ENCODE results near the gene LOX. TPM values are rescaled to one million over a fixed set of nuclear protein-coding genes. Genes with fewer than 3 reads are reported as not detected.
A peak's percentile ranks its signal among the peaks of the same experiment; 100 is the strongest.

Gene LOX
- total and polyA plus RNA-seq, 9 of the 15 experiments (the other 6 are each of a cell fraction or from before 2014, with no cell fraction given): 0.06 to 0.09 TPM; not detected in 7

- TF ChIP-seq ZMIZ1 (IDR thresholded peaks at IDR 0.05; ENCODE audit: low read depth in 2 of 2, low read length in 2 of 2) (peak in 1 of 2 experiments; percentile 70; a peak in 1 of 4 replicates), EP300 (IDR thresholded peaks at IDR 0.05; ENCODE audit: low read length) (peak; percentile 90), EP400 (IDR thresholded peaks at IDR 0.05) (peak; percentile 74), TAF1 (IDR thresholded peaks at IDR 0.05; ENCODE audit: control insufficient read depth, extremely low read depth, insufficient read depth, low read length, severe bottlenecking) (peak; percentile 30), RFX7 (CRISPR knock-in tag; IDR thresholded peaks at IDR 0.05) (no peak), TCF7 (IDR thresholded peaks at IDR 0.05; ENCODE audit: borderline replicate concordance) (no peak), RCOR1 (IDR thresholded peaks at IDR 0.05; ENCODE audit: borderline replicate concordance in 1 of 2, low read depth in 2 of 2, low read length in 2 of 2) (peak in 1 of 2 experiments; percentile 79; a peak in 3 of 4 replicates), NFIC (IDR thresholded peaks at IDR 0.05) (peak; percentile 73), MAZ (CRISPR knock-in tag; conservative IDR thresholded peaks at IDR 0.05 in 1 of 2, IDR thresholded peaks at IDR 0.05 in 1 of 2) (0 out of 4 replicates have a peak, but pooled peaks of 1 of the 2 experiments have one; percentile 25), HCFC1 (IDR thresholded peaks at IDR 0.05; ENCODE audit: low read depth, low read length) (no peak), CBX3 (IDR thresholded peaks at IDR 0.05; ENCODE audit: borderline replicate concordance in 1 of 2, low read length in 2 of 2) (peak in 1 of 2 experiments; percentile 71; a peak in 2 of 3 replicates), PKNOX1 (IDR thresholded peaks at IDR 0.05) (peak; percentile 77), ZNF740 (CRISPR knock-in tag; IDR thresholded peaks at IDR 0.05) (no peak), ZNF740 (tag; IDR thresholded peaks at IDR 0.05) (peak in 1 of 2 experiments; percentile 61; a peak in 1 of 4 replicates), CHD2 (IDR thresholded peaks at IDR 0.05; ENCODE audit: low read depth, low read length) (no peak), THAP7 (CRISPR knock-in tag; IDR thresholded peaks at IDR 0.05) (no peak), TRIM28 (IDR thresholded peaks at IDR 0.05) (0 out of 2 replicates have a peak, but pooled peaks have one; percentile 45), NFRKB (IDR thresholded peaks at IDR 0.05; ENCODE audit: low read depth) (peak; percentile 92)
Measured at GRCh38 chr5:122112733-122113558, 34.9 kb upstream of the LOX start (continued).

Data from K562 (cell line).